Nephron progenitor cell (in vitro differentiated cells): ENCODE measurements around the gene HORMAD2.
"Not testable (repeated sequence)": the region's sequence is repeated elsewhere in the genome, so short reads cannot be mapped to it uniquely, and the experiment has no call there.

Experiments used
- DNase-seq: peaks from one replicate; pipeline ENCODE4 v3.0.0; 2021
- H3K27ac Mint-ChIP-seq: 2 replicates; pipeline ENCODE4 v1.8.0; 2021; ENCODE audit warnings: mild to moderate bottlenecking, moderate library complexity, mixed read lengths
- H3K27me3 Mint-ChIP-seq: 2 replicates; pipeline ENCODE4 v1.8.0; 2021; ENCODE audit warnings: mild to moderate bottlenecking, low read depth, mixed read lengths; ENCODE audit not compliant: poor library complexity
- H3K36me3 Mint-ChIP-seq: 2 replicates; pipeline ENCODE4 v1.8.0; 2021; ENCODE audit warnings: low read depth, mixed read lengths
- H3K4me1 Mint-ChIP-seq: 2 replicates; pipeline ENCODE4 v1.8.0; 2021; ENCODE audit warnings: mixed read lengths
- H3K4me3 Mint-ChIP-seq: 2 replicates; pipeline ENCODE4 v1.8.0; 2021; ENCODE audit warnings: mild to moderate bottlenecking, moderate library complexity, mixed read lengths
- H3K9me3 Mint-ChIP-seq: 2 replicates; pipeline ENCODE4 v1.8.0; 2021; ENCODE audit warnings: mild to moderate bottlenecking, moderate library complexity, mixed read lengths
- CTCF ChIP-seq: fragments of 200-600 bp; sonication (generic); IDR thresholded peaks from 2 replicates; pipeline ENCODE4 v1.5.0; 2021; ENCODE audit warnings: antibody characterized with exemption

The HORMAD2 gene

GRCh38 chr22:30088468-30088867, 8.2 kb downstream of the HORMAD2 start:
- no peaks in the 10 kb centered on the region for H3K4me1 Mint-ChIP-seq
- TF ChIP-seq CTCF, result no peak
- no peak for DNase-seq
- H3K27ac Mint-ChIP-seq, result no peak overlapping the region
- no peak overlapping the region for H3K4me3 Mint-ChIP-seq
- H3K9me3 Mint-ChIP-seq, result peaks cover 20% of the 10 kb centered on the region
- no peaks in the 10 kb centered on the region for H3K36me3 Mint-ChIP-seq
- H3K27me3 Mint-ChIP-seq, result peaks cover 30% of the 10 kb centered on the region

GRCh38 chr22:30089655-30089974, 9.4 kb downstream of the HORMAD2 start:
- Mint-ChIP-seq H3K4me3 (no peak overlapping the region), H3K27me3 (peaks cover 30% of the 10 kb centered on the region), H3K9me3 (peaks cover 21% of the 10 kb centered on the region), H3K27ac (no peak overlapping the region), H3K36me3 (no peaks in the 10 kb centered on the region), H3K4me1 (no peaks in the 10 kb centered on the region)
- no peak for TF ChIP-seq CTCF
- DNase-seq, result no peak

GRCh38 chr22:30092686-30093085, 12.4 kb downstream of the HORMAD2 start:
- Mint-ChIP-seq H3K9me3 (peaks cover 36% of the 10 kb centered on the region), H3K27me3 (peaks cover 18% of the 10 kb centered on the region), H3K27ac (no peak overlapping the region), H3K4me1 (no peaks in the 10 kb centered on the region), H3K4me3 (no peak overlapping the region), H3K36me3 (no peaks in the 10 kb centered on the region)
- DNase-seq, result no peak
- no peak for TF ChIP-seq CTCF

- H3K36me3 Mint-ChIP-seq, result no peaks in the 10 kb centered on the region
- H3K27me3 Mint-ChIP-seq, result peaks cover 11% of the 10 kb centered on the region
- no peak for TF ChIP-seq CTCF
- DNase-seq, result no peak
- peaks cover 36% of the 10 kb centered on the region for H3K9me3 Mint-ChIP-seq
- no peaks in the 10 kb centered on the region for H3K4me1 Mint-ChIP-seq
- H3K4me3 Mint-ChIP-seq, result no peak overlapping the region
- no peak overlapping the region for H3K27ac Mint-ChIP-seq
Observed at GRCh38 chr22:30094804-30095203, 14.5 kb downstream of the HORMAD2 start.

GRCh38 chr22:30097861-30098260, 17.6 kb downstream of the HORMAD2 start:
- H3K36me3 Mint-ChIP-seq, result no peaks in the 10 kb centered on the region
- no peak overlapping the region for H3K4me3 Mint-ChIP-seq

GRCh38 chr22:30100770-30101169, 20.5 kb downstream of the HORMAD2 start:
- not testable (repeated sequence) for H3K36me3 Mint-ChIP-seq, H3K27ac Mint-ChIP-seq, H3K4me3 Mint-ChIP-seq, H3K4me1 Mint-ChIP-seq, DNase-seq, H3K9me3 Mint-ChIP-seq
- peaks cover 18% of the 10 kb centered on the region for H3K27me3 Mint-ChIP-seq

More at GRCh38 chr22:30097861-30098260, 17.6 kb downstream of the HORMAD2 start:
- no peaks in the 10 kb centered on the region for H3K4me1 Mint-ChIP-seq
- no peak for DNase-seq
- H3K27ac Mint-ChIP-seq, result no peak overlapping the region
- peaks cover 27% of the 10 kb centered on the region for H3K9me3 Mint-ChIP-seq
- H3K27me3 Mint-ChIP-seq, result peaks cover 13% of the 10 kb centered on the region
- TF ChIP-seq CTCF, result no peak
